Hepatocyte (in vitro differentiated cells): ENCODE measurements around the gene CYTH4. TPM values are rescaled to one million over a fixed set of nuclear protein-coding genes. Genes with fewer than 3 reads are reported as not detected.
"Not testable (repeated sequence)": the region's sequence is repeated elsewhere in the genome, so short reads cannot be mapped to it uniquely, and the experiment has no call there.

Source experiments
- DNase-seq: peaks from one replicate; pipeline ENCODE4 v3.0.0-alpha.2; 2016; ENCODE audit warnings: low spot score
- H2AFZ ChIP-seq: fragments of 200-600 bp; sonication (generic); 2 replicates; pipeline ENCODE4 v1.6.0; 2016; ENCODE audit warnings: antibody characterized with exemption, mild to moderate bottlenecking
- H3K27ac ChIP-seq: fragments of 200-600 bp; sonication (generic); 2 replicates; pipeline ENCODE4 v1.5.1; 2016; ENCODE audit warnings: mild to moderate bottlenecking
- H3K27me3 ChIP-seq: fragments of 200-600 bp; sonication (generic); 2 replicates; pipeline ENCODE4 v1.6.1; 2016
- H3K36me3 ChIP-seq: fragments of 200-600 bp; sonication (generic); replicated peaks from 2 replicates; pipeline ENCODE4 v1.5.1; 2016; ENCODE audit warnings: low read depth; ENCODE audit not compliant: insufficient read depth
- H3K4me1 ChIP-seq: fragments of 200-600 bp; sonication (generic); 2 replicates; pipeline ENCODE4 v1.5.1; 2016; ENCODE audit warnings: mild to moderate bottlenecking, moderate library complexity; ENCODE audit not compliant: insufficient read depth
- H3K4me2 ChIP-seq: fragments of 200-600 bp; sonication (generic); 2 replicates; pipeline ENCODE4 v1.6.0; 2016
- H3K4me3 ChIP-seq: fragments of 200-600 bp; sonication (generic); 2 replicates; pipeline ENCODE4 v1.5.1; 2016; ENCODE audit warnings: mild to moderate bottlenecking
- H3K79me2 ChIP-seq: fragments of 200-600 bp; sonication (generic); 2 replicates; pipeline ENCODE4 v1.6.0; 2017; ENCODE audit warnings: mild to moderate bottlenecking
- H3K9me2 ChIP-seq: fragments of 200-600 bp; sonication (generic); replicated peaks from 2 replicates; pipeline ENCODE4 v1.6.0; 2017; ENCODE audit warnings: mild to moderate bottlenecking; ENCODE audit not compliant: insufficient read depth
- H3K9me3 ChIP-seq: fragments of 200-600 bp; sonication (generic); 2 replicates; pipeline ENCODE4 v1.5.1; 2016; ENCODE audit warnings: low read depth, mild to moderate bottlenecking
- H4K20me1 ChIP-seq: fragments of 200-600 bp; sonication (generic); 2 replicates; pipeline ENCODE4 v1.6.0; 2016; ENCODE audit warnings: mild to moderate bottlenecking; ENCODE audit not compliant: insufficient read depth, poor library complexity, severe bottlenecking
- EZH2 ChIP-seq: fragments of 200-600 bp; sonication (generic); IDR thresholded peaks from 2 replicates; pipeline ENCODE4 v1.6.1; 2016; ENCODE audit warnings: antibody characterized with exemption, mild to moderate bottlenecking, borderline replicate concordance
- EZH2phosphoT487 ChIP-seq: fragments of 200-600 bp; sonication (generic); IDR thresholded peaks from one replicate; pipeline ENCODE4 v1.6.1; 2018; ENCODE audit warnings: antibody characterized with exemption, mild to moderate bottlenecking, low read depth, moderate library complexity; ENCODE audit not compliant: unreplicated experiment, severe bottlenecking
- WGBS: methylation state at CpG from one replicate; pipeline ENCODE4 v1.1.6; 2016; ENCODE audit warnings: low lambda C conversion rate; ENCODE audit errors: missing lambda C conversion rate; 5-methylcytosine and 5-hydroxymethylcytosine counted together
- polyA plus RNA-seq: library from polyadenylated mRNA; unstranded; fragments of >200 nt; fragmentation: Nextera tagmentation; extraction: Ambion mirVana; gene quantifications from 2 replicates; pipeline ENCODE4 v1.2.1, GENCODE V29; 2016
- total RNA-seq: library from RNA; depleted of rRNA; stranded (reverse); fragments of >200 nt; gene quantifications from 2 replicates; pipeline ENCODE4 v1.2.3, GENCODE V29; 2014
- TF ChIP-seq, protein P1 (sequence below): fragments of 200-600 bp; sonication (generic); IDR thresholded peaks from 2 replicates; pipeline ENCODE4 v1.5.1; 2016; ENCODE audit warnings: antibody characterized with exemption, mild to moderate bottlenecking; ENCODE audit not compliant: poor library complexity

The CYTH4 gene, protein sequence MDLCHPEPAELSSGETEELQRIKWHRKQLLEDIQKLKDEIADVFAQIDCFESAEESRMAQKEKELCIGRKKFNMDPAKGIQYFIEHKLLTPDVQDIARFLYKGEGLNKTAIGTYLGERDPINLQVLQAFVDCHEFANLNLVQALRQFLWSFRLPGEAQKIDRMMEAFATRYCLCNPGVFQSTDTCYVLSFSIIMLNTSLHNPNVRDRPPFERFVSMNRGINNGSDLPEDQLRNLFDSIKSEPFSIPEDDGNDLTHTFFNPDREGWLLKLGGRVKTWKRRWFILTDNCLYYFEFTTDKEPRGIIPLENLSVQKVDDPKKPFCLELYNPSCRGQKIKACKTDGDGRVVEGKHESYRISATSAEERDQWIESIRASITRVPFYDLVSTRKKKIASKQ
- total RNA-seq (0.57 and 0.96 TPM in 2 replicates), polyA plus RNA-seq (0.24 and 0.94 TPM in 2 replicates)

DNA sequence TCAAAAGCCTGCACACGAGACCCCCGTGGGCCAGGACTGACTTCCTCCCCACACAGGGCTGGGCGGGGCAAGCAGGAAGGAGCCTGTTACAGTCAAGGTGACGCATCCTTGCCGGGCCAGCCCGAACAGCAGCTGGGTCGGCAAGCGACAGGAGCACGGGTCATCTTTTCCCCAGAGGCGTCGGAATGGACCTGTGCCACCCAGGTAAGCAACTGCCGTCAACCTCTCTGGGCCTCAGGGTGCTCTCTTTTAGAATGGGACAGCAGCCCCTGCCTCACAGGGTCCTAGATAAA is at the start of gene CYTH4:
TSS of gene CYTH4 (plus strand) at position 124 of the 293 bp plus-strand sequence. CDS start at position 186, 62 bp downstream.
- TF ChIP-seq EZH2 (no peak), EZH2phosphoT487 (no peak)
- TF ChIP-seq, protein P1, sequence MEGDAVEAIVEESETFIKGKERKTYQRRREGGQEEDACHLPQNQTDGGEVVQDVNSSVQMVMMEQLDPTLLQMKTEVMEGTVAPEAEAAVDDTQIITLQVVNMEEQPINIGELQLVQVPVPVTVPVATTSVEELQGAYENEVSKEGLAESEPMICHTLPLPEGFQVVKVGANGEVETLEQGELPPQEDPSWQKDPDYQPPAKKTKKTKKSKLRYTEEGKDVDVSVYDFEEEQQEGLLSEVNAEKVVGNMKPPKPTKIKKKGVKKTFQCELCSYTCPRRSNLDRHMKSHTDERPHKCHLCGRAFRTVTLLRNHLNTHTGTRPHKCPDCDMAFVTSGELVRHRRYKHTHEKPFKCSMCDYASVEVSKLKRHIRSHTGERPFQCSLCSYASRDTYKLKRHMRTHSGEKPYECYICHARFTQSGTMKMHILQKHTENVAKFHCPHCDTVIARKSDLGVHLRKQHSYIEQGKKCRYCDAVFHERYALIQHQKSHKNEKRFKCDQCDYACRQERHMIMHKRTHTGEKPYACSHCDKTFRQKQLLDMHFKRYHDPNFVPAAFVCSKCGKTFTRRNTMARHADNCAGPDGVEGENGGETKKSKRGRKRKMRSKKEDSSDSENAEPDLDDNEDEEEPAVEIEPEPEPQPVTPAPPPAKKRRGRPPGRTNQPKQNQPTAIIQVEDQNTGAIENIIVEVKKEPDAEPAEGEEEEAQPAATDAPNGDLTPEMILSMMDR: no peak

DNA sequence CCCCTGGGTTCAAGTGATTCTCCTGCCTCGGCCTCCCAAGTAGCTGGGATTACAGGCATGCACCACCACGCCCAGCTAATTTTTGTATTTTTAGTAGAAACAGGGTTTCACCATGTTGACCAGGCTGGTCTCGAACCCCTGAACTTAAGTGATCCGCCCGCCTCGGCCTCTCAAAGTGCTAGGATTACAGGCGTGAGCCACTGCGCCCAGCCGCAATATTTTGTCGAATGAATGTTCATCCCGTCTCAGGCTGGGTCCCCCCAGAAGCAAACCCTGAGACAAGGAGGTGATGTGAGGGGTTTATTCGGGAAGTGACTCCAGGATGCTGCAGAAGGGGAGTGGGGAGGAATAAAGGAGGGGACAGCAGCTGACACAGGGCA is 48.9 kb upstream of the CYTH4 start:
- not testable (repeated sequence) for DNase-seq, H3K4me3 ChIP-seq, H4K20me1 ChIP-seq, H3K4me2 ChIP-seq, H3K9me3 ChIP-seq, H3K79me2 ChIP-seq, H3K27ac ChIP-seq, H3K36me3 ChIP-seq, H3K9me2 ChIP-seq, H2AFZ ChIP-seq, H3K27me3 ChIP-seq
- WGBS: 98% methylated on average over 12 of the region's 12 CpGs
- H3K4me1 ChIP-seq: peaks cover 16% of the 10 kb centered on the region

More for the DNA sequence above, at the start of gene CYTH4:
- no peak within 1 kb of the TSS for H3K4me2 ChIP-seq
- H3K79me2 ChIP-seq: no peaks in the 10 kb centered on the region
- H3K27me3 ChIP-seq: peaks cover 5% of the 10 kb centered on the region
- H3K9me2 ChIP-seq: no peaks in the 10 kb centered on the region
- H3K36me3 ChIP-seq: no peaks in the 10 kb centered on the region
- H3K4me1 ChIP-seq: no peaks in the 10 kb centered on the region
- H3K27ac ChIP-seq: no peak within 1 kb of the TSS
- no peak for DNase-seq
- H3K4me3 ChIP-seq: no peak within 1 kb of the TSS
- no peaks in the 10 kb centered on the region for H3K9me3 ChIP-seq
- 72% methylated on average over 12 of the region's 12 CpGs for WGBS
- H2AFZ ChIP-seq: no peak within 1 kb of the TSS
- no peaks in the 10 kb centered on the region for H4K20me1 ChIP-seq

DNA sequence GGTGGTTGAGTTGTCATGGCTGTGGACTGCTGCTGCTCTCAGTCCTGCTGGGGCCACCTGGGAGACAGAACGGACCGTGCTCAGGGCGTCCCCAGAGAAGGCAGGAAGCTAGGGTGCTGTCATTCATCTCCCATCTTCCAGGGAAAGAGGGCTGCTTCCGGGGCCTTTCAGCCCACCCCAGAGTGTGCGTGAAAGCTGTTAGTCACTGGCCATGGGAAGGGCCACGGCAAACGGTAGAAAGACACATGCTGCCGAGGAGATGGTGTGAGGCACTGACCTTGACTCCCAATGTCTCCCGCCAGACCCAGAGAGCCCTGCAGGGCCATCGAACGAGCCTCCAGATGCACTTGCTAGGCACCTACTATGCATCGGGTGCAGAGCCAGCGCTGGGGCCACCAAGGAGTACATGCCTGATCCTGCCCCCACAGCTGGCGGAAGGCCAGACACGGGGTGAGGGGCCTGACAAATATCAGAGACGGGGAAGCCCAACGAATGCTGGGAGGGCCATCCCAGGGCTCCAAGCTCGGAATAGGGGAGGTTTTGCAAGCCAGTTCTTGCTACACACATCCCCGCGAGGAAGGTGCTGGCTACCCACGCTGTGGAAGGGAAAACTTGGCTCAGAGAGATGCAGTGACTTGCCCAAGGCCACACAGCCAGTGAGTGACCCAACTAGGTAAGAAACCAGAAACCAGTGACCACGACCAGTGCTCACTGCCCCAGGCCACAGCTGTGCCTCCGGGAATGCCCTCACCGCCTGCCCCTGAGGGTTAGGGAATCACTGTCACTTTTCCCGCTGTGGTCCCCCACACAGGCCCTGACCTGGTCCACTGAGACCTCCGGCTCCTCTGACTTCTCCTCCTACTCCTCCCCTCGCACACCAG is 48.3 kb upstream of the CYTH4 start:
- Histone ChIP-seq H3K4me2 (no peak overlapping the region), H3K4me3 (no peak overlapping the region), H3K9me3 (no peaks in the 10 kb centered on the region), H3K4me1 (peaks cover 11% of the 10 kb centered on the region), H2AFZ (no peak overlapping the region), H3K27ac (no peak overlapping the region), H4K20me1 (no peaks in the 10 kb centered on the region), H3K79me2 (no peaks in the 10 kb centered on the region), H3K27me3 (no peaks in the 10 kb centered on the region), H3K36me3 (no peaks in the 10 kb centered on the region), H3K9me2 (no peaks in the 10 kb centered on the region)
- no peak for TF ChIP-seq EZH2
- no peak for TF ChIP-seq EZH2phosphoT487
- DNase-seq: no peak
- 83% methylated on average over 27 of the region's 27 CpGs for WGBS

DNA sequence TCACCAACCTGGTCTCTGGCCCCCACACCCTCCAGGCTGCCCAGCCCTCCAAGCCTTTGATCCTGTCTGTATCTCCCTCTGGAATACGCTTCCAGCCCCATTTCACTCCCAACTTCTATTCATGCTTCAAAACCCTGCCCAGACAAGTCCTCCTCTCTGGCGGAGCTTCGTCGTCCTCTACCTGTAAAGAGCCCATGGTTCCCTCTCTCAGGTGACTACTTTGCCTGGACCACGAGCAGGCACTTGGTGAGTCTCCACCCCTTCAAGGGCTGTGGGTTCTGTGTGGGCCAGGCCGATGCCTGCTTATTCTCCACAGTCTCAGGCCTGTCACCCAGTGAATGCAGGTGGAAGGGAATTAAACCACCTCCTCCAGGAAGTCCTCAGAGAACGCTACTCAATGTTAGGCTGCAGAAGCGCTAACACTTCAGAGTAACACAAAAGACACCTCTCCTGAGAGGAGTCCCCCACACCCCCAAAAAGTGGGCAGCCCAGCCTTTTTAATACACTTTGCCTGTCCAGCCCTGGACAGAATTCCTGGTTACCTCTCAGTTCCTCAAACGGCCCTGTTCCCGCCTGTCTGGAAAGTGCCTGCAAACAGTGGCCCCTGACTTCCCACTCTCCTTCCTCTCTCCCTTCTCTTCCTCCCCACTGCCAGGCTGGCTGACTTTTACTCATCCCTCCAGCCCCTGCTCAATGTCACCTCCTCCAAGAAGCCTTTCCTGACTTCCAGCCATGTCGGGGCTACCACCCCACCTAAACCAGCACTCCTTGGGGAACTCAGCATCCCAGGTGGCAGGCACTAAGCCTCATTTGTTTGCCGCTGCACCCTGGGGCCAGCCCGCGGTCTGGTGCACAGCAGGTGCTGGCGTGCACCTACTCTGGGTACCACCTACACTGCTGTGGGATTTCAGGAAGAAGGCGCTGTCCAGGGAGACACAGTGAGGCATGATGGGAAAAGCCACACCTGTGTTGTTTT is 47.3 kb upstream of the CYTH4 start:
- Histone ChIP-seq H4K20me1 (no peaks in the 10 kb centered on the region), H3K9me2 (no peaks in the 10 kb centered on the region), H3K4me2 (no peak overlapping the region), H3K36me3 (no peaks in the 10 kb centered on the region), H3K27me3 (no peaks in the 10 kb centered on the region), H3K9me3 (no peaks in the 10 kb centered on the region), H3K4me1 (peaks cover under 1% of the 10 kb centered on the region), H3K4me3 (no peak overlapping the region), H3K79me2 (no peaks in the 10 kb centered on the region), H3K27ac (no peak overlapping the region), H2AFZ (no peak overlapping the region)
- WGBS: 83% methylated on average over 16 of the region's 16 CpGs
- DNase-seq: no peak
- no peak for TF ChIP-seq EZH2phosphoT487
- TF ChIP-seq, protein P1: no peak
- no peak for TF ChIP-seq EZH2
